ENCODE measurements around the gene RC3H2. TPM values are rescaled to one million over a fixed set of nuclear protein-coding genes. Genes with fewer than 3 reads are reported as not detected.

Gene RC3H2
- total RNA-seq, 1 donor from 2014 or later: 67.9 TPM

DNA sequence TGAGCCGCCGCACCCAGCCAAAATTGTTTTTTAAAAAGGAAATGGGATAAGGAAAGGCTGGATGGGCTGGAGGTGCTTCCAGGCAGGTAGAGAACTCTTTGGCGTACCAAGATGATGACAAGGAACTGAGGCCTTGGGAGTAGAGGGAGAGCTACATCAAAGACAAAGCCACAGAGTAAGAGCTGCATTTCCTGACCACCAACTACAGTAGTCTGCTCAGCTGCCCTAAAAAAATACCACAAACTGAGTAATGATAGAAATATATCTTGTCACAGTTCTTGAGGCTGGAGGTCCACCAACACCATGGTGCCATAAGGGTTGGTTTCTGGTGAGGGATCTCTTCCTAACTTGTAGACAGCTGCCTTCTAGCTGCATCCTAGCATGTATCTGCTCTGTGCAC lies 97.0 kb downstream of the RC3H2 start:
- H3K27me3 Mint-ChIP-seq (ENCODE audit: low read depth): no peaks in the 10 kb centered on the region
- no peak for DNase-seq (ENCODE audit: low spot score in 2 of 2, unreplicated experiment in 2 of 2)
- no peaks in the 10 kb centered on the region for H3K36me3 Mint-ChIP-seq
- no peak overlapping the region for H3K4me3 Mint-ChIP-seq
- TF ChIP-seq, protein P1, sequence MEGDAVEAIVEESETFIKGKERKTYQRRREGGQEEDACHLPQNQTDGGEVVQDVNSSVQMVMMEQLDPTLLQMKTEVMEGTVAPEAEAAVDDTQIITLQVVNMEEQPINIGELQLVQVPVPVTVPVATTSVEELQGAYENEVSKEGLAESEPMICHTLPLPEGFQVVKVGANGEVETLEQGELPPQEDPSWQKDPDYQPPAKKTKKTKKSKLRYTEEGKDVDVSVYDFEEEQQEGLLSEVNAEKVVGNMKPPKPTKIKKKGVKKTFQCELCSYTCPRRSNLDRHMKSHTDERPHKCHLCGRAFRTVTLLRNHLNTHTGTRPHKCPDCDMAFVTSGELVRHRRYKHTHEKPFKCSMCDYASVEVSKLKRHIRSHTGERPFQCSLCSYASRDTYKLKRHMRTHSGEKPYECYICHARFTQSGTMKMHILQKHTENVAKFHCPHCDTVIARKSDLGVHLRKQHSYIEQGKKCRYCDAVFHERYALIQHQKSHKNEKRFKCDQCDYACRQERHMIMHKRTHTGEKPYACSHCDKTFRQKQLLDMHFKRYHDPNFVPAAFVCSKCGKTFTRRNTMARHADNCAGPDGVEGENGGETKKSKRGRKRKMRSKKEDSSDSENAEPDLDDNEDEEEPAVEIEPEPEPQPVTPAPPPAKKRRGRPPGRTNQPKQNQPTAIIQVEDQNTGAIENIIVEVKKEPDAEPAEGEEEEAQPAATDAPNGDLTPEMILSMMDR (IDR thresholded peaks at IDR 0.05; ENCODE audit: unreplicated experiment): no peak
- no peaks in the 10 kb centered on the region for H3K4me1 Mint-ChIP-seq
- H3K9me3 Mint-ChIP-seq: peaks cover 14% of the 10 kb centered on the region
- no peak overlapping the region for H3K27ac Mint-ChIP-seq

DNA sequence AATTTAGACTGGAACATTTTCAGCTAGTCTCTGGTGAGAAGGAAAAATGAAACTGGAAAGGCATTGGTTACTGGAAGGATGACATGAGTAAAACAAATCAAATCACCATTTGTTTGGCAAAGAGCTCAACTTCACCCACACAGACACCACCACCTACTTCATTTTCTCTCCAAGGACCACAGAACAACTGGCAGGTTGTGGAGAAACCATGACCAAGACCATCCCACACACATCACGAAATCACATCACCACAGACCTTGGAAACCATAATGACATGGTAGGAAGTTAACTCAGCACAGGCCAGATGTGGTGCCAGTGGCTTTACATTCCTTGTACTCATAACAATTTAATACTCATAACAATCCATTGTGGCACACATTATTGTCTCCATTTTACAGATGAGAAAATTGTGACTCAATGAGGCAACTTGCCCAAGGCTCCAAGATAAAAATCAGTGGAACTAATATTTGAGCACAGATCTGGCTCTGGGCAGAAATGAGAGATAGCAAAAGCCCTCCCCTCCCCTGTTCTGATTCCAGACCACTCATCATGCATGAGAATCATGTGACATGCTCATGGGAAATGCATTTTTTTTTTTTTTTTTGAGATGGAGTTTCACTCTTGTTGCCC lies 97.8 kb downstream of the RC3H2 start:
- DNase-seq (ENCODE audit: low spot score in 2 of 2, unreplicated experiment in 2 of 2): no peak
- TF ChIP-seq, protein P1 (IDR thresholded peaks at IDR 0.05; ENCODE audit: unreplicated experiment): no peak
- no peak overlapping the region for H3K4me3 Mint-ChIP-seq
- no peak overlapping the region for H3K27ac Mint-ChIP-seq
- H3K9me3 Mint-ChIP-seq: peaks cover 18% of the 10 kb centered on the region
- H3K27me3 Mint-ChIP-seq (ENCODE audit: low read depth): no peaks in the 10 kb centered on the region
- no peaks in the 10 kb centered on the region for H3K4me1 Mint-ChIP-seq
- H3K36me3 Mint-ChIP-seq: no peaks in the 10 kb centered on the region

DNA sequence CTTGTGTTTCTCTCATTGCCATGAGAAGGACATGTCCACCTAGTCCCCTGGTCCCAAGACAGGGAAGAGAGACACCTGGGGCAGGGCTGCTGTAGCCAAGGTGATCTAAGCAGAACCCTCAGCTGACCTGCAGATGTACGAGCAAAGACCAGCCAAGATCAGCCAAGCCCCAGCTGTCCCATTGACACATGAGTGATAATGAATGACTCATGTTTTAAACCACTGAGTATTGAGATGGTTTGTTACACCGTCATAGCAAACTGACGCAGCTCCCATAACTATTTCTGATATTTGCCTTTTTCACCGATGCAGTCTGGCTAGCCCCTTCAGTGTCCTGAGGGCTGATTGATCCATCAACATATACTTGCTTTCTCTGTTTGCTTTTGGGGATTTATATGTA lies 98.5 kb downstream of the RC3H2 start:
- Mint-ChIP-seq H3K27ac (no peak overlapping the region), H3K4me3 (no peak overlapping the region), H3K27me3 (ENCODE audit: low read depth) (no peaks in the 10 kb centered on the region), H3K36me3 (no peaks in the 10 kb centered on the region), H3K4me1 (no peaks in the 10 kb centered on the region), H3K9me3 (peaks cover 21% of the 10 kb centered on the region)
- TF ChIP-seq, protein P1 (IDR thresholded peaks at IDR 0.05; ENCODE audit: unreplicated experiment): no peak
- no peak for DNase-seq (ENCODE audit: low spot score in 2 of 2, unreplicated experiment in 2 of 2)

DNA sequence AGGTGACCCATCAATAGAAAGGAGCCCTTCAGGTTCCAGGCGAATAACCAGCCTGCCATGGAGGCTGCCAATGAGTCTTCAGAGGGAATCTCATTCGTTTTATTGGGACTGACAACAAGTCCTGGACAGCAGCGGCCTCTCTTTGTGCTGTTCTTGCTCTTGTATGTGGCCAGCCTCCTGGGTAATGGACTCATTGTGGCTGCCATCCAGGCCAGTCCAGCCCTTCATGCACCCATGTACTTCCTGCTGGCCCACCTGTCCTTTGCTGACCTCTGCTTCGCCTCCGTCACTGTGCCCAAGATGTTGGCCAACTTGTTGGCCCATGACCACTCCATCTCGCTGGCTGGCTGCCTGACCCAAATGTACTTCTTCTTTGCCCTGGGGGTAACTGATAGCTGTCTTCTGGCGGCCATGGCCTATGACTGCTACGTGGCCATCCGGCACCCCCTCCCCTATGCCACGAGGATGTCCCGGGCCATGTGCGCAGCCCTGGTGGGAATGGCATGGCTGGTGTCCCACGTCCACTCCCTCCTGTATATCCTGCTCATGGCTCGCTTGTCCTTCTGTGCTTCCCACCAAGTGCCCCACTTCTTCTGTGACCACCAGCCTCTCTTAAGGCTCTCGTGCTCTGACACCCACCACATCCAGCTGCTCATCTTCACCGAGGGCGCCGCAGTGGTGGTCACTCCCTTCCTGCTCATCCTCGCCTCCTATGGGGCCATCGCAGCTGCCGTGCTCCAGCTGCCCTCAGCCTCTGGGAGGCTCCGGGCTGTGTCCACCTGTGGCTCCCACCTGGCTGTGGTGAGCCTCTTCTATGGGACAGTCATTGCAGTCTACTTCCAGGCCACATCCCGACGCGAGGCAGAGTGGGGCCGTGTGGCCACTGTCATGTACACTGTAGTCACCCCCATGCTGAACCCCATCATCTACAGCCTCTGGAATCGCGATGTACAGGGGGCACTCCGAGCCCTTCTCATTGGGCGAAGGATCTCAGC lies 104.8 kb downstream of the RC3H2 start, which contains the start of gene OR1K1:
TSS of gene OR1K1 (plus strand) at position 58 of the 995 bp plus-strand sequence. CDS start at position 58, 0 bp downstream.
- Mint-ChIP-seq H3K9me3 (peaks cover 26% of the 10 kb centered on the region), H3K27me3 (ENCODE audit: low read depth) (no peaks in the 10 kb centered on the region), H3K4me1 (no peaks in the 10 kb centered on the region), H3K4me3 (no peak within 1 kb of the TSS), H3K36me3 (no peaks in the 10 kb centered on the region), H3K27ac (no peak within 1 kb of the TSS)
- peak in 1 of 2 experiments; percentile 9 for DNase-seq (ENCODE audit: low spot score in 2 of 2, unreplicated experiment in 2 of 2)
- TF ChIP-seq, protein P1 (IDR thresholded peaks at IDR 0.05; ENCODE audit: unreplicated experiment): no peak

DNA sequence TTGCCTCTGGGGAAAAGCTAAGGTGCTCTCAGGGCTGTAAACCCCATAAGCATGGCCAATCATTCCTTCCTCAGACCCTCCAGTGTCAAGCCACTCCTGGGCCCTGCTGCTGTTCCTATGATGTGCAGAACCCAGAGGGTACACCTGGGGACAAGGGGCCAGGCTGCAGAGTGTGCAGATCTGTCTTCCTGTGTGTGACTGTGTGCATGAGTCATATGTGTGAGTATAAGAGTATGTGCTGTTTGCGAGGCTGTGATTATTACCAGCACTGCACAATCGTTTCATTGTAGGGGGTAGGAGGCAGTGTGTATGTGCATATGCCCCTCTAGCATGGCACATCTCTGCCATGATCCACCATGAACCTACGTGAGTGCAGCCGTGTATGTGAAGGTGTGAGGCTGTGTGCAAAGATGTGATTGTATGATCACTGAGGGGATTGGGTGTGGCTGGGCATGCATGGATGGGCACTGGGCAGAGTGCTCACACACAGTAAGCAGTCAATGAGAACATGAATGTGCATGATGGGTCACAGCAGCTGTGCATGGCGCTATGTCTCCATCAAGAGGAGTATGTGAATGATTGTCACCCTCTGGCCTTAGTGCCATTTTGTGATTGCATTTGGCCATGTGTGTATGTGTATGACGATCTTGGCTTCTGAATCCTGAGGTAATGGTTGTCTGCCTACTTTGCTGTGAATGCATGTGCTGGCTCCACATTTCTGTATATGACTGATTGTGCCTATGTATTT lies 107.7 kb downstream of the RC3H2 start:
- H3K9me3 Mint-ChIP-seq: peaks cover 39% of the 10 kb centered on the region
- no peak overlapping the region for H3K4me3 Mint-ChIP-seq
- DNase-seq (ENCODE audit: low spot score in 2 of 2, unreplicated experiment in 2 of 2): no peak
- no peaks in the 10 kb centered on the region for H3K27me3 Mint-ChIP-seq (ENCODE audit: low read depth)
- H3K36me3 Mint-ChIP-seq: no peaks in the 10 kb centered on the region
- no peak overlapping the region for H3K27ac Mint-ChIP-seq
- H3K4me1 Mint-ChIP-seq: no peaks in the 10 kb centered on the region
- TF ChIP-seq, protein P1 (IDR thresholded peaks at IDR 0.05; ENCODE audit: unreplicated experiment): no peak
